NCI-H2081 (cell line): Measurements from ENCODE around the gene PRR33.

Source experiments
- DNase-seq, 2 experiments: peaks; one replicate each; lab custom pipeline; 2025; lab: John Stamatoyannopoulos, UW

PRR33 gene

GRCh38 chr11:1927848-1928469 lies 36.3 kb upstream of the PRR33 start:
- no peak for DNase-seq

- DNase-seq = no peak
Observed at GRCh38 chr11:1927026-1927847, 35.5 kb upstream of the PRR33 start.

GRCh38 chr11:1926156-1927025 lies 34.7 kb upstream of the PRR33 start:
- DNase-seq = no peak

GRCh38 chr11:1925373-1926155 lies 33.9 kb upstream of the PRR33 start:
- DNase-seq = no peak

- DNase-seq = no peak
Observed at GRCh38 chr11:1924646-1925372, 33.1 kb upstream of the PRR33 start.

DNA sequence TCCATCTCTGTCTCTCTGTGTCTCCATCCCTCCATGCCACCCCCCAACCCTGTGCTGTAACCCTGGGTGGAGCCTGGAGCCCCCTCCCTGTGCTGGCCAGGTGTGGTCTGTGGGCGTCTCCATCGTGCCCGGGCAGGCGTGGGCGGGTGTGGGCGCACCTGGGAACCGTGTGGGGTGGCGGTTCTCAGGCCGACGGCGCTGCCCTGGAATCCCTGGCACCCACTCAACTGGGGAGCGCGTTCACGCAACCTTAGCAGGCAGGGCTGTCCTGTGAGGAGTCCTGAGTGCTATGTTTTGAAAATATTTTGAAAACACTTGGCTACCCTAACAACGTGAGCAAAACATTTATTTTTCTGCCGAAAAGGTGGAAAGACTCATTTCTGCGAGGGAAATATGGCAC lies 32.5 kb upstream of the PRR33 start:
- no peak for DNase-seq

DNA sequence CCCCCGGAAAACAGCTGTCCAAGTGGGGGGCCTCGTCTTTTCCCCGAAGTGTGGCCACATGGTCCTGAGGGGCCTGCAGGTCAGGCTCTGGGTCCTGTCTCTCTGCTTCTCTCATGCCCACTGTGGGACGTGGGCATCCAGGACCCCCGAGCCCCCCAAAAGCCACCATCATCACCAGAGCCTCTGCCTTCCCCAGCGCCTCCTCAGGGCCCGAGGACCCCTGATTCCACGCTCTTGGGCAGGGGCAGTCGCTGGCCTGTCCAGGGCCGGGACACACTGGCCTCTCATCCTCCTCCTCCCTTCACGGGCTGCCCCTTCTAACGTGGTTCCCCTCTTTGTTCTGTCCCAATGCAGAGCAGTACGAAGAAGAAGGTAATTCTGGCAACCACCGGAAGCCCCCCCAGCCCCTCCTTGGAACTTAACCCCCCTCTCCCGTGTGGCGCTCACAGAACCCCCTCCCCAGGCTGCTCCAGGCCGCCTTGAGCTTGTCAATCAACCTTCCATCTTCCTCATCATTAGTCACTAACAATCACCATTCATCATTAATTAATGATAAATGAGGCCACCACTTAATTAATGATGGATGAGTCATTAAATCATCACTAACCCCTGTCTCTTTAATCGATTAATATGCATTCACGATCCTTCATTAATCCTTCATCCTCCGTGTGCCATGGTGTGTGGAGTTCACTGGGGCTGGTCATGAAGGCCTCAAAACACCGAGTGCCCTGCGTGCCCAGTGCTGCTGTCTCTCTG lies 31.7 kb upstream of the PRR33 start:
- DNase-seq = no peak

DNA sequence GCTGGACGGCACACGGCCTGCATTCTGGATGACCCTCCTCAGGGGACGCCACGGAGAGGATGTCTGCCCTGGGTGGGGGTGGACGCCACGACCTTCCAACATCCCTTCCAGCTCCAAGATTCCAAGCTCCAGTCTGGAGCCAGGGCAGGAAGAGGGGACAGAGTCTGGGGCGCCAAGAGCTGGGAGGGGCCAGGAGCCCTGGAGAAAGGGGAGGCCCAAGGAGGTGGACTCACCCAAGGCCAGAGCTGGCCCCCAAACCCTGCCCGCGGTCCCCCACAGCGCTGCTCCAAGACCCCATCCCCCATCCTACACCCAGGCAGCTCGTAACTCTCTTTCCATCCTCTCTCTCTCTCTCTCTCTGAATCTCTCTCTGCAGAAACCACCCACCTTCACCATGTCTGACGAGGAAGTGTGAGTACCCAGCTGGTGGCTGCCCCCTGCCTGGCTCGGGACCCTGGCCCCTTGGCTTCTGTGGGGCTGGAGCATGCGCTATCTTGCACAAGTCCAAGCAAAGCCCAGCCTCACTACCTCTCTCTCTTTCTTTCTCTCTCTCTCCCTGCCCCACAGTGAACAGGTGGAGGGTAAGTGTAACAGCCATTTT lies 30.9 kb upstream of the PRR33 start:
- no peak for DNase-seq

DNA sequence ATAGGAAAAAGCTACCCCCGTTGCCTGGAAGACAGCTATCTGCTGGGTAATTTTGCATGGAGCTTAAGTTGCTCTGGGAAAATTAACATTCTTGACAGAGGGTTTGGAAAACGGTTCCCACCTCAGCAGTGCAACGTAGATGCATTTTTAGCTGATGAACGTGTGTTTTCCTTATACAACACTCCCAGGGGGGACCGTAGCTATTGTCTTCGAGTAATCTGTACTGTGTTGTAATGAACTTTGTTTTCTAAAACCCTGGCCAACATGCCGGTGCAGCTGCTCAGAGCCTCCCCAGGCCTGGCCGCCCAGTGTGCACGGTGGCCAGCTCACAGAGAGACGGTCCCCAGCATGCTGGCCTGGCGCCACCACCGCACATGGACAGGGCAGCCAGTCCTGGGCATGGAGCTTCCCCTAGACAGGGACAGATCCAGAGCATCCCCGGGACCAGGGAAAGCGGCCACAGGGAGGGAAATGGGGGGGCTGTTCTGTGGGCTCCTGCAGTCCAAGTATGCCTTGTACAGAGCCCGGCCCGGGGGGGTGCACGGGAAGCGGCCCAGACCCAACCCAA lies 30.0 kb upstream of the PRR33 start:
- DNase-seq = no peak

GRCh38 chr11:1920909-1921573 lies 29.3 kb upstream of the PRR33 start:
- DNase-seq = no peak

- no peak for DNase-seq
Observed at GRCh38 chr11:1920128-1920908, 28.6 kb upstream of the PRR33 start.

DNA sequence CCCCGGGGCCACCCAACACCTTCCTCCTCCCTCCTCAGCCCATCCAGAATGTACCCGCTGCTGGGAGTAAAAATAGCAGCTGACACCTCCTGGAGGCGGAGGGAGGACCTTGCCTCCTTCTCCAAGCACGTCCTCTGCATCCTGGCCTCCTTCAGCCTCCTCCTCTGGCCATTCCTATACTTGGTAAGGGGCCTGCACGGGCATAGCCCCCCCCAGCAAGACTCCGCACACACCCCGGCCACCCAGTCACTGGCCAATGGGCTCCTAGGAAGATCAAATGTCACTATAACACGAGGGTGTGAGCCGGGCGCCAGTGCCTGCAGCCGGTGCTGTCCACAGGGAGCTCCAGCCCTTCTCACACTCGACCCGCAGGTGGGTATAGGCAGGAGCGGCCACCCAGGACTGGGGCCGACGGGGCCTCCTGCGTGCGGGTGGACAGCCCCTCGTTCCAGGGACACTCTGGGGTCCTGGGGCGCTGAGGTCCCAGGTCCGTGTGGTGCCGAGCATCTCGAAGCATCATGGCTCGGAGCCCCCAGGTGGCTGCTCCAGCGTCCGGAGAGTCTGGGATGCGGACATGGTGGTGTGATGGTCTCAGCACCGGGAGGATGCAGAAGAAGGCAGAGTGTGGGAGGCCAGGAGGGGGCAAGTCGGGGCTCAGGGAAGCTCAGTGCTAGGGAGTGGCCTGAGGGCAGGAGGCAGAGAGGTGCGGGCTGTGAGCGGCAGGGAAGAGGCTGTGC lies 27.9 kb upstream of the PRR33 start, which contains the start of gene TNNT3:
TNNT3 (plus strand) TSS at position 313 of the 737 bp plus-strand sequence. CDS start 3,172 bp downstream, outside the sequence.
- no peak for DNase-seq

DNA sequence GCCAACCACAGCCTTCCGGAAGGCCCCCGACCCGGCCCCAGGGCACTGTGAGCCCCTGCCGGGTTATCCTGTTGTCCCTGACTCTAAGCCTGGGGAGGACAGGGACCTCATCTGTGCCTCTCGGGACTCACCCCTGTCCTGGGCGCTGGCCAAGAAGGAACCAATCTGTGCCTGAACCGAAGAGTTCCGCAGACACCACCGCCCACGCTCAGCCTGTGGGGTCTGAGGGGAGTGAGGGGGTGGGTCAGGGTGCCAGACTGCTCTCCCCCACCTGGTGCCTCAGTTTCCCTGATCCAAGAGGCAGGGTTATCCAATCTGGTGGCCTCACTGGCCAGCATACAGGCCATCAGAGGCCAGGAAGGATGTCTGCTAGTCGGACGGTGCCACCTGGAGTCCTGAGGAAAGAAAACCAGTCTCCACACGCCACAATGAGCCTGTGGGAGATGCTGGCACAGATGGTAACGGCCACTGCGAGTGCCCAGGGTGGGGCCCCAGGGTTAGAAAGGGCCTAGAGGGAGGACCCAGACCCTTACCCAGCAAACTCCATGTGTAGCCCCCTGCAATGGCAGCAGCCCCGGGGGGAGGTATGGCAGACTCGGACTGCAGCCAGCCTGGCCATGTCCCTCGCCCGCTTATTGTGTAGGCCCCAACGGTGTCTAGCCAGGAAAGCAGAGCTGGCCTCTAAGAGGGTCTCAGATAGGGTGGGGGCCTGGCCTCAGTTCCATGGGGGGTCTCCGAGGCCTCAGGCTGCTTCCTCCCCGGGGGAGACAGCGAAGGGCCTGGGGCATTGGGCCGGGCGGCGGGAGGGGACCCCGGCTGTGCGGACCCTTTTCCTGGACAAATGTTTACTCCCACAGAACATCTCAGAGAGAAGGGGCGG lies 27.0 kb upstream of the PRR33 start:
- no peak for DNase-seq

- DNase-seq = no peak
Observed at GRCh38 chr11:1917523-1918435, 26.1 kb upstream of the PRR33 start.

DNA sequence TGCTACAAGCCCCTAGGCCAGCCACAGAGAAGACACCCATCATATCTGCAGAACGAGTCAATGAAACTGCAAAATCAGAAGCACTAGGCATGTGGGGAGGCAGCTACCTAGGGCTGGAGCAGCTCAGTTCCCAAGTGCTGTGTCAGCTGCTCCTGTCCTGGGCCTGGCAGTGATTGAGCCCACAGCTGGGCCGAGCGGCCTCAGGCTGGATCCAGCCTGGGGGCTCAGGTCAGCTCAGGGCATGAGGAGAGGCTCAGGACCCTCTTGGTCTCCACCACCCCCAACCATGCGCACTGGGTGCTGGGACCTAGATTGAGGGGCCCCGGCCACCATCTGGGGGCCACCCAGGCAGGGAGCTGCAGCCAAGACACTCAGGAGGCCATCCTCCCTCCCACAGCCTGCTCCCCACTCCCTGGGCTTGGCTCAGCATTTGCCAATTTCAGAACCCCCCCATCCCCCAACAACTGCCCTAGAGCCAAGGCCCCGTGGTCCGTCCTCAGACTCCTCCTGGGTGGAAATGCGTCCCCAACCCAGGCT lies 25.4 kb upstream of the PRR33 start:
- no peak for DNase-seq
